Measurements from ENCODE around the gene ABCC1.

GRCh38 chr16:15928261-15929104 lies 20.9 kb upstream of the ABCC1 start:
- TF ChIP-seq FOXM1 (IDR thresholded peaks at IDR 0.05; ENCODE audit: low read depth): no peak
- no peak for TF ChIP-seq POLR2AphosphoS5 (IDR thresholded peaks at IDR 0.05; ENCODE audit: low read depth, low read length)
- TF ChIP-seq RCOR1 (IDR thresholded peaks at IDR 0.05; ENCODE audit: low read length): no peak
- TF ChIP-seq, protein P1, sequence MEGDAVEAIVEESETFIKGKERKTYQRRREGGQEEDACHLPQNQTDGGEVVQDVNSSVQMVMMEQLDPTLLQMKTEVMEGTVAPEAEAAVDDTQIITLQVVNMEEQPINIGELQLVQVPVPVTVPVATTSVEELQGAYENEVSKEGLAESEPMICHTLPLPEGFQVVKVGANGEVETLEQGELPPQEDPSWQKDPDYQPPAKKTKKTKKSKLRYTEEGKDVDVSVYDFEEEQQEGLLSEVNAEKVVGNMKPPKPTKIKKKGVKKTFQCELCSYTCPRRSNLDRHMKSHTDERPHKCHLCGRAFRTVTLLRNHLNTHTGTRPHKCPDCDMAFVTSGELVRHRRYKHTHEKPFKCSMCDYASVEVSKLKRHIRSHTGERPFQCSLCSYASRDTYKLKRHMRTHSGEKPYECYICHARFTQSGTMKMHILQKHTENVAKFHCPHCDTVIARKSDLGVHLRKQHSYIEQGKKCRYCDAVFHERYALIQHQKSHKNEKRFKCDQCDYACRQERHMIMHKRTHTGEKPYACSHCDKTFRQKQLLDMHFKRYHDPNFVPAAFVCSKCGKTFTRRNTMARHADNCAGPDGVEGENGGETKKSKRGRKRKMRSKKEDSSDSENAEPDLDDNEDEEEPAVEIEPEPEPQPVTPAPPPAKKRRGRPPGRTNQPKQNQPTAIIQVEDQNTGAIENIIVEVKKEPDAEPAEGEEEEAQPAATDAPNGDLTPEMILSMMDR (IDR thresholded peaks at IDR 0.05): no peak
- no peak for TF ChIP-seq EP300 (IDR thresholded peaks at IDR 0.05; ENCODE audit: borderline replicate concordance in 1 of 2, low read depth in 1 of 2, low read length in 1 of 2)
- TF ChIP-seq, protein P2, sequence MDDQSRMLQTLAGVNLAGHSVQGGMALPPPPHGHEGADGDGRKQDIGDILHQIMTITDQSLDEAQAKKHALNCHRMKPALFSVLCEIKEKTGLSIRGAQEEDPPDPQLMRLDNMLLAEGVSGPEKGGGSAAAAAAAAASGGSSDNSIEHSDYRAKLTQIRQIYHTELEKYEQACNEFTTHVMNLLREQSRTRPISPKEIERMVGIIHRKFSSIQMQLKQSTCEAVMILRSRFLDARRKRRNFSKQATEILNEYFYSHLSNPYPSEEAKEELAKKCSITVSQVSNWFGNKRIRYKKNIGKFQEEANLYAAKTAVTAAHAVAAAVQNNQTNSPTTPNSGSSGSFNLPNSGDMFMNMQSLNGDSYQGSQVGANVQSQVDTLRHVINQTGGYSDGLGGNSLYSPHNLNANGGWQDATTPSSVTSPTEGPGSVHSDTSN (IDR thresholded peaks at IDR 0.05): no peak
- no peak for TF ChIP-seq EZH2phosphoT487 (IDR thresholded peaks at IDR 0.05; ENCODE audit: borderline replicate concordance, low read depth)
- no peak for TF ChIP-seq FOXJ3 (CRISPR knock-in tag; IDR thresholded peaks at IDR 0.05)
- no peak for TF ChIP-seq SIN3A (IDR thresholded peaks at IDR 0.05; ENCODE audit: borderline replicate concordance, low read depth, low read length)
- no peak for TF ChIP-seq SMC3 (IDR thresholded peaks at IDR 0.05; ENCODE audit: low read depth, low read length)
- TF ChIP-seq MEF2A (IDR thresholded peaks at IDR 0.05; ENCODE audit: borderline replicate concordance, low read depth): no peak
- TF ChIP-seq, protein P3, sequence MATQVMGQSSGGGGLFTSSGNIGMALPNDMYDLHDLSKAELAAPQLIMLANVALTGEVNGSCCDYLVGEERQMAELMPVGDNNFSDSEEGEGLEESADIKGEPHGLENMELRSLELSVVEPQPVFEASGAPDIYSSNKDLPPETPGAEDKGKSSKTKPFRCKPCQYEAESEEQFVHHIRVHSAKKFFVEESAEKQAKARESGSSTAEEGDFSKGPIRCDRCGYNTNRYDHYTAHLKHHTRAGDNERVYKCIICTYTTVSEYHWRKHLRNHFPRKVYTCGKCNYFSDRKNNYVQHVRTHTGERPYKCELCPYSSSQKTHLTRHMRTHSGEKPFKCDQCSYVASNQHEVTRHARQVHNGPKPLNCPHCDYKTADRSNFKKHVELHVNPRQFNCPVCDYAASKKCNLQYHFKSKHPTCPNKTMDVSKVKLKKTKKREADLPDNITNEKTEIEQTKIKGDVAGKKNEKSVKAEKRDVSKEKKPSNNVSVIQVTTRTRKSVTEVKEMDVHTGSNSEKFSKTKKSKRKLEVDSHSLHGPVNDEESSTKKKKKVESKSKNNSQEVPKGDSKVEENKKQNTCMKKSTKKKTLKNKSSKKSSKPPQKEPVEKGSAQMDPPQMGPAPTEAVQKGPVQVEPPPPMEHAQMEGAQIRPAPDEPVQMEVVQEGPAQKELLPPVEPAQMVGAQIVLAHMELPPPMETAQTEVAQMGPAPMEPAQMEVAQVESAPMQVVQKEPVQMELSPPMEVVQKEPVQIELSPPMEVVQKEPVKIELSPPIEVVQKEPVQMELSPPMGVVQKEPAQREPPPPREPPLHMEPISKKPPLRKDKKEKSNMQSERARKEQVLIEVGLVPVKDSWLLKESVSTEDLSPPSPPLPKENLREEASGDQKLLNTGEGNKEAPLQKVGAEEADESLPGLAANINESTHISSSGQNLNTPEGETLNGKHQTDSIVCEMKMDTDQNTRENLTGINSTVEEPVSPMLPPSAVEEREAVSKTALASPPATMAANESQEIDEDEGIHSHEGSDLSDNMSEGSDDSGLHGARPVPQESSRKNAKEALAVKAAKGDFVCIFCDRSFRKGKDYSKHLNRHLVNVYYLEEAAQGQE (IDR thresholded peaks at IDR 0.05; ENCODE audit: low read depth, low read length): no peak
- no peak for TF ChIP-seq TAF1 (IDR thresholded peaks at IDR 0.05; ENCODE audit: borderline replicate concordance, low read depth, low read length)
- no peak for TF ChIP-seq YY1 (IDR thresholded peaks at IDR 0.05; ENCODE audit: low read depth)

All from SK-N-SH (cell line).